ENCODE data around the gene RAB10. TPM values are rescaled to one million over a fixed set of nuclear protein-coding genes. Genes with fewer than 3 reads are reported as not detected.
"Not testable (repeated sequence)": the region's sequence is repeated elsewhere in the genome, so short reads cannot be mapped to it uniquely, and the experiment has no call there.

RAB10 gene
- total and polyA plus RNA-seq, 8 donors = 16.5 to 62.9 (median 37.8) TPM

DNA sequence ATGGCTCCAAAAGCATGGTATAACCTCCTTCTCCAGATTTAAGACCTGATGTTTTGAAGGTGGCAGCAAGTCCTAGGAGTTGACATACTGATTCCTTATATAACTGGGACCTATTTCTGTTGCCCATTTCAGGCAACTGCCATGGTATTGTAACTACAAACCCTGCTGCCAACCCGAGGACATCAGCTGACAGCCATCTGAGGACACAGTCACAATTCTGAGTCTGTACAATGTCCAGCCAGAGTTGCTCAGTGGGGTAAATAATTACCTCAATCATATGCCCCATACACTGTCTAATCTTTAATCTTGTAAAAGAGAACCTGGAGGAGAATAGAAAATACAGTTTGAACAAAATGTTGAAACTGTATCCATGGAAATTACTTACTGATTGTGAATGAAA, 130.3 kb downstream of the RAB10 start:
- 19 to 27% methylated on average over 1 of the region's 1 CpG for WGBS, 2 donors
- ATAC-seq = no peak
- no peak overlapping the region for H3K27ac ChIP-seq

DNA sequence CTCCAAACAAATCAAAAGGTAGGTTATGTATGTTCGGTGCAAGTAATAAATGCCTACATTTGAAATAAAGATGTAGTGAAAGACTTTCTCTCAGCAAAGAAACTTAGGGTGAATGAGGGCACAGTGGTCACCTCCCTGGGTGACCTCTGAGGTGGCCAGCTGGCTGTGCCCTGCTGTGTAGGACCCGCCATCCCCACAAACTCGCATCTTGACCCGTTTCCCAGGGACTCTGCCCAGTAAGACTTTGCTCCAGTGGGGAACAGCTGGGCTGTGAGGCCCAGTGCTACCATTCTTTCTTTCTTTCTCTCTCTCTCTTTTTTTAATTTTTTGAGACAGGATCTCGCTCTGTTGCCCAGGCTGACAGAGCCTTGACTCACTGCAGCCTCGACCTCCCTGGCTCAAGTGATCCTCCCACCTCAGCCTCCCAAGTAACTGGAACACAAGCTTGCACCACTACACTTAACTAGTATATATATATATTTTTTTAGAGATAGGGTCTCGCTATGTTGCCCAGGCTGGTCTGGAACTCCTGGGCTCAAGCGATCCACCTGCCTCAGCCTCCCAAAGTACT, 130.8 kb downstream of the RAB10 start:
- no peak for DNase-seq
- WGBS, 2 donors = 84% methylated on average over 8 of the region's 8 CpGs
- TF ChIP-seq, protein P1, sequence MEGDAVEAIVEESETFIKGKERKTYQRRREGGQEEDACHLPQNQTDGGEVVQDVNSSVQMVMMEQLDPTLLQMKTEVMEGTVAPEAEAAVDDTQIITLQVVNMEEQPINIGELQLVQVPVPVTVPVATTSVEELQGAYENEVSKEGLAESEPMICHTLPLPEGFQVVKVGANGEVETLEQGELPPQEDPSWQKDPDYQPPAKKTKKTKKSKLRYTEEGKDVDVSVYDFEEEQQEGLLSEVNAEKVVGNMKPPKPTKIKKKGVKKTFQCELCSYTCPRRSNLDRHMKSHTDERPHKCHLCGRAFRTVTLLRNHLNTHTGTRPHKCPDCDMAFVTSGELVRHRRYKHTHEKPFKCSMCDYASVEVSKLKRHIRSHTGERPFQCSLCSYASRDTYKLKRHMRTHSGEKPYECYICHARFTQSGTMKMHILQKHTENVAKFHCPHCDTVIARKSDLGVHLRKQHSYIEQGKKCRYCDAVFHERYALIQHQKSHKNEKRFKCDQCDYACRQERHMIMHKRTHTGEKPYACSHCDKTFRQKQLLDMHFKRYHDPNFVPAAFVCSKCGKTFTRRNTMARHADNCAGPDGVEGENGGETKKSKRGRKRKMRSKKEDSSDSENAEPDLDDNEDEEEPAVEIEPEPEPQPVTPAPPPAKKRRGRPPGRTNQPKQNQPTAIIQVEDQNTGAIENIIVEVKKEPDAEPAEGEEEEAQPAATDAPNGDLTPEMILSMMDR (IDR thresholded peaks at IDR 0.05) = no peak
- no peaks in the 10 kb centered on the region for H3K4me1 ChIP-seq
- H3K27ac ChIP-seq = no peak overlapping the region
- H3K4me3 ChIP-seq = no peak overlapping the region
- intact Hi-C loops (cut with DNase I) = no loop called here
- ATAC-seq = no peak
- FAIRE-seq = no peak
- no peaks in the 10 kb centered on the region for H3K36me3 ChIP-seq
- H3K27me3 ChIP-seq = no peaks in the 10 kb centered on the region
- H3K9me3 ChIP-seq = no peaks in the 10 kb centered on the region

More for the DNA sequence above, 130.3 kb downstream of the RAB10 start:
- no peaks in the 10 kb centered on the region for H3K9me3 ChIP-seq
- H3K36me3 ChIP-seq = no peaks in the 10 kb centered on the region
- TF ChIP-seq, protein P1 (IDR thresholded peaks at IDR 0.05) = no peak
- no peak for DNase-seq
- intact Hi-C loops (cut with DNase I) = no loop called here
- H3K4me1 ChIP-seq = no peaks in the 10 kb centered on the region
- H3K27me3 ChIP-seq = no peaks in the 10 kb centered on the region
- H3K4me3 ChIP-seq = no peak overlapping the region
- no peak for FAIRE-seq

DNA sequence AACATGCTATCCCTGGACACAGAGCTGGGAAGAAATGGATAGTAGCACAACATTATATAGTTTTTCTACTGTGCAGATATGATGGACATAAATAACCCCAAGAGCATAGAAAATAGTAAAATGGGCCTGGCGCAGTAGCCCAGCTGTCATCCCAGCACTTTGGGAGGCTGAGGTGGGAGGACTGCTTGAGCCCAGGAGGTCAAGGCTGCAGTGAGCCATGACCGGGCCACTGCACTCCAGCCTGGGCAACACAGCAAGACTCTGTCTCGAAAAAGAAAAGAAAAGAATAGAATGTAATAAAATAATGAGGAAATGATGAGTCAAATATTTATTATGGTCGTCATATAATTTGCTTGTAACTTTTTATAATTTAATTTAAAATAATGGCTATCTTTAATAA, 131.5 kb downstream of the RAB10 start:
- DNase-seq (no peak), FAIRE-seq (no peak), ATAC-seq (no peak)
- Histone ChIP-seq H3K4me1 (no peaks in the 10 kb centered on the region), H3K27ac (no peak overlapping the region), H3K9me3 (no peaks in the 10 kb centered on the region), H3K36me3 (no peaks in the 10 kb centered on the region), H3K4me3 (no peak overlapping the region), H3K27me3 (no peaks in the 10 kb centered on the region)
- intact Hi-C loops (cut with DNase I) = no loop called here
- TF ChIP-seq, protein P1 (IDR thresholded peaks at IDR 0.05) = no peak
- 83 to 93% methylated on average over 4 of the region's 4 CpGs for WGBS, 2 donors

DNA sequence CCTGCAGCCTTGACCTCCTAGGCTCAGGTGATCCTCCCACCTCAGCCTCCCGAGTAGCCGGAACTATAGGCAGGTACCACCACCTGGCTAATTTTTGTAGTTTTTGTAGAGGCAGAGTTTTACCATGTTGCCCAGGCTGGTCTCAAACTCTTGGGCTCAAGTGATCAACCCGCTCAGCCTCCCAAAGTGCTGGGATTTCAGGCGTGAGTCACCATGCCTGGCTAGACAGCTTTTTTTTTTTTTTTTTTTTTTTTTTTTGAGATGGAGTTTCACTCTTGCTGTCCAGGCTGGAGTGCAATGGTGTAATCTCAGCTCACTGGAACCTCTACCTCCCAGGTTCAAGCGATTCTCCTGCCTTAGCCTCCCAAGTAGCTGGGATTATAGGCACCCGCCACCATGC, 132.7 kb downstream of the RAB10 start:
- DNase-seq; H3K27me3 ChIP-seq; H3K9me3 ChIP-seq; H3K4me3 ChIP-seq; FAIRE-seq; intact Hi-C loops (cut with DNase I); H3K4me1 ChIP-seq; ATAC-seq; H3K36me3 ChIP-seq; H3K27ac ChIP-seq: not testable (repeated sequence)
- 91% methylated on average over 6 of the region's 6 CpGs for WGBS, 2 donors

DNA sequence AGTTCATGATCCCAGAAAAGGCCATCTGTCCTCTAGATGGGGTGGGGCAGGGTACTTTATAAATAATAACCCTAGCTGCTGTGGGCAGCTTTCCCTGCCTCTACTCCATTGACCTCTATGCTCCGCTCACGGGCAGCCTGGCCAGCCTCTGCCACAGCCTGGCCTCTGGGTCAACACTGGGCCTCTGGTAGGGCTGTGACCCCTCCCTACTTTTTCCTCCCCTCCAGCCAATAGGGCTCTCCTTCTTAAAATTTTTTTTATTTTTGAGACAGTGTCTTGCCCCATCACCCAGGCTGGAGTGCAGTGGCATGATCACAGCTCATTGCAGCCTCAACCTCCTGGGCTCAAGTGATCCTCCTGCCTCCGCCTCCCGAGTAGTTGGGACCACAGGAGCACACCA, 134.9 kb downstream of the RAB10 start:
- FAIRE-seq (no peak), ATAC-seq (no peak), DNase-seq (no peak)
- peaks cover 0 to 6% (median 4%) of the 10 kb centered on the region in 3 donors for H3K4me1 ChIP-seq
- H3K36me3 ChIP-seq = no peaks in the 10 kb centered on the region
- TF ChIP-seq, protein P1 (IDR thresholded peaks at IDR 0.05) = no peak
- no peak overlapping the region for H3K27ac ChIP-seq
- no peak overlapping the region for H3K4me3 ChIP-seq
- intact Hi-C loops (cut with DNase I) = no loop called here
- H3K27me3 ChIP-seq = no peaks in the 10 kb centered on the region
- no peaks in the 10 kb centered on the region for H3K9me3 ChIP-seq
- 91 to 94% methylated on average over 4 of the region's 4 CpGs for WGBS, 2 donors
